ENCODE results near the gene MARCHF10.

DNA sequence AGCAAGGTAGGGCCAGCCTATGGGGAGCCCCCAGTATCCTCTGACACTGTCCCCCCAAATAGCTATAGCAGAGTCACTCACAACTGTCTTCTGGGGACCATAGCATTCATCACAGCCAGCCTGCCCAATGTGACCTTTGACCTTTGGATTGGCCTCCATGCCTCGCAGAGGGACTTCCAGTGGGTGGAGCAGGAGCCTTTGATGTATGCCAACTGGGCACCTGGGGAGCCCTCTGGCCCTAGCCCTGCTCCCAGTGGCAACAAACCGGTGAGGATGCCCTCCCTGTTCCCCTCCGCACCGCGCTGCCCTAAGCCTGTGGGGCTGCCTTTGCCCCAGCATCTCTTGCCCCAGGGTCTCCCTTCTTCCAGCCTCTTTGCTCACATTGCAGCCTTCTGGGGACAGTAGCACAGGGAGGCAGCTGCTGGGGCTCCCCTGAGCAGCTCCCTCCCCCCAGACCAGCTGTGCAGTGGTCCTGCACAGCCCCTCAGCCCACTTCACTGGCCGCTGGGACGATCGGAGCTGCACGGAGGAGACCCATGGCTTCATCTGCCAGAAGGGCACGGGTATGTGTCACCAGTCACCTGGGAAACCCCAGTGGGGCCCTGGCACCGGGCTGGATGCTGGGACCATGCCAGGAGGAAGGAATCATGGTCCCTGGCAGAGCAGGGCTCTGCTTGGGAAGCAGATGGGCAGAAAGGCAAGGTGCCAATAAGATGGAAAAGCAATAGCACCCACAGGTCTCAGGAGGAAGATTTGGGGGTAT is 119.5 kb downstream of the MARCHF10 start:
- TF ChIP-seq POLR2A (IDR thresholded peaks at IDR 0.05) = no peak
- TF ChIP-seq, protein P1, sequence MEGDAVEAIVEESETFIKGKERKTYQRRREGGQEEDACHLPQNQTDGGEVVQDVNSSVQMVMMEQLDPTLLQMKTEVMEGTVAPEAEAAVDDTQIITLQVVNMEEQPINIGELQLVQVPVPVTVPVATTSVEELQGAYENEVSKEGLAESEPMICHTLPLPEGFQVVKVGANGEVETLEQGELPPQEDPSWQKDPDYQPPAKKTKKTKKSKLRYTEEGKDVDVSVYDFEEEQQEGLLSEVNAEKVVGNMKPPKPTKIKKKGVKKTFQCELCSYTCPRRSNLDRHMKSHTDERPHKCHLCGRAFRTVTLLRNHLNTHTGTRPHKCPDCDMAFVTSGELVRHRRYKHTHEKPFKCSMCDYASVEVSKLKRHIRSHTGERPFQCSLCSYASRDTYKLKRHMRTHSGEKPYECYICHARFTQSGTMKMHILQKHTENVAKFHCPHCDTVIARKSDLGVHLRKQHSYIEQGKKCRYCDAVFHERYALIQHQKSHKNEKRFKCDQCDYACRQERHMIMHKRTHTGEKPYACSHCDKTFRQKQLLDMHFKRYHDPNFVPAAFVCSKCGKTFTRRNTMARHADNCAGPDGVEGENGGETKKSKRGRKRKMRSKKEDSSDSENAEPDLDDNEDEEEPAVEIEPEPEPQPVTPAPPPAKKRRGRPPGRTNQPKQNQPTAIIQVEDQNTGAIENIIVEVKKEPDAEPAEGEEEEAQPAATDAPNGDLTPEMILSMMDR (IDR thresholded peaks at IDR 0.05) = no peak

Data from ovary (tissue), 3 donors.